ENCODE data around the gene RNF19B.
A peak's percentile ranks its signal among the peaks of the same experiment; 100 is the strongest.
"Not testable (repeated sequence)": the region's sequence is repeated elsewhere in the genome, so short reads cannot be mapped to it uniquely, and the experiment has no call there.

RNF19B gene

GRCh38 chr1:32997381-32997891 is 32.8 kb upstream of the RNF19B start:
- ChIA-PET POLR2A (no interaction called here), CTCF (interaction anchor here (1.5 to 7.4 kb wide), 2 partner anchors 10 to 57 kb away, joined by 4 to 62 read pairs; no protein-coding TSS in a partner anchor)
- TF ChIP-seq CTCF (IDR thresholded peaks at IDR 0.05; ENCODE audit: control extremely low read depth, extremely low read depth, low read depth, missing control alignments), result no peak
- no peak for DNase-seq (ENCODE audit: extremely low spot score)

GRCh38 chr1:32993324-32993636 is 28.7 kb upstream of the RNF19B start:
- POLR2A ChIA-PET, result interaction anchor here (0.7 to 3.0 kb wide), 5 partner anchors 12 to 34 kb away, joined by 3 to 22 read pairs (median 5); partner anchors contain the start of gene RNF19B
- not testable (repeated sequence) for DNase-seq (ENCODE audit: extremely low spot score)
- CTCF ChIA-PET, result interaction anchor here (1.1 to 7.4 kb wide), 9 partner anchors 9 to 60 kb away, joined by 3 to 62 read pairs (median 5); no protein-coding TSS in a partner anchor

- ChIA-PET CTCF (interaction anchor here (0.7 to 7.4 kb wide), 15 partner anchors 8 to 117 kb away, joined by 3 to 62 read pairs (median 4); no protein-coding TSS in a partner anchor), POLR2A (interaction anchor here (0.8 to 3.0 kb wide), 5 partner anchors 12 to 29 kb away, joined by 3 to 22 read pairs (median 5); partner anchors contain the start of gene RNF19B)
- peak; percentile 78 for DNase-seq (ENCODE audit: extremely low spot score)
- no peak for TF ChIP-seq CTCF (IDR thresholded peaks at IDR 0.05; ENCODE audit: control extremely low read depth, extremely low read depth, low read depth, missing control alignments)
These were observed 28.1 kb upstream of the RNF19B start for GRCh38 chr1:32992489-32993323.

GRCh38 chr1:32991819-32992488 is 27.3 kb upstream of the RNF19B start:
- no peak for DNase-seq (ENCODE audit: extremely low spot score)
- no peak for TF ChIP-seq CTCF (IDR thresholded peaks at IDR 0.05; ENCODE audit: control extremely low read depth, extremely low read depth, low read depth, missing control alignments)
- ChIA-PET CTCF (interaction anchor here (0.7 to 7.4 kb wide), 14 partner anchors 7 to 116 kb away, joined by 3 to 62 read pairs (median 4); no protein-coding TSS in a partner anchor), POLR2A (interaction anchor here (0.8 to 3.0 kb wide), 3 partner anchors 11 to 27 kb away, joined by 3 to 22 read pairs (median 11); partner anchors contain the start of gene RNF19B)

GRCh38 chr1:32991386-32991785 is 26.8 kb upstream of the RNF19B start:
- ChIA-PET CTCF (interaction anchor here (0.8 to 4.1 kb wide), 4 partner anchors 15 to 59 kb away, joined by 3 to 14 read pairs (median 8); no protein-coding TSS in a partner anchor), POLR2A (interaction anchor here (3.0 kb wide), 1 partner anchor 26 kb away, joined by 22 read pairs; the partner anchor contains the start of gene RNF19B)
- no peak for DNase-seq (ENCODE audit: extremely low spot score)
- TF ChIP-seq CTCF (IDR thresholded peaks at IDR 0.05; ENCODE audit: control extremely low read depth, extremely low read depth, low read depth, missing control alignments), result no peak

GRCh38 chr1:32990887-32991286 is 26.3 kb upstream of the RNF19B start:
- DNase-seq (ENCODE audit: extremely low spot score), result no peak
- TF ChIP-seq CTCF (IDR thresholded peaks at IDR 0.05; ENCODE audit: control extremely low read depth, extremely low read depth, low read depth, missing control alignments), result no peak
- ChIA-PET POLR2A (no interaction called here), CTCF (interaction anchor here (3.7 to 4.1 kb wide), 2 partner anchors 16 to 58 kb away, joined by 11 to 14 read pairs; no protein-coding TSS in a partner anchor)

All from GM10248 (cell line).